WTC11 (cell line): ENCODE results near the gene PLCB3.

Experiments used
- USF1 ChIP-seq: sonication (generic); formaldehyde crosslinking; IDR thresholded peaks from 2 replicates; pipeline ENCODE4 v1.8.0; 2022; ENCODE audit warnings: mild to moderate bottlenecking, missing genetic modification reagents
- ZNF232 ChIP-seq: sonication (generic); formaldehyde crosslinking; IDR thresholded peaks from 2 replicates; pipeline ENCODE4 v1.8.0; 2022; ENCODE audit warnings: mild to moderate bottlenecking, missing genetic modification reagents
- ZNF416 ChIP-seq: fragments of 250-450 bp; sonication (Bioruptor Pico); IDR thresholded peaks from 2 replicates; pipeline ENCODE4 v1.9.0; 2021; ENCODE audit warnings: mild to moderate bottlenecking, inconsistent platforms

- TF ChIP-seq ZNF416 (CRISPR knock-in tag) = no peak
- no peak for TF ChIP-seq ZNF232 (CRISPR knock-in tag)
- TF ChIP-seq USF1 = no peak
These were observed 13.1 kb downstream of the PLCB3 start for GRCh38 chr11:64264371-64264852.
